Thoracic aorta (tissue), 2 donors: Measurements from ENCODE around the gene ASB1. TPM values are rescaled to one million over a fixed set of nuclear protein-coding genes. Genes with fewer than 3 reads are reported as not detected.

ENCODE experiments used
- ATAC-seq: fragments of 150-250 bp; one replicate; pipeline ENCODE4 v1.8.0; 2017; ENCODE audit warnings: low read depth; ENCODE audit not compliant: insufficient number of reproducible peaks, low FRiP score
- DNase-seq: peaks from one replicate; pipeline ENCODE4 v3.0.0-alpha.2; 2020; ENCODE audit warnings: low spot score
- H3K27ac ChIP-seq, 2 donors: fragments of 200-600 bp; sonication (generic); 1 replicate in 1 of 2; 2 replicates in 1 of 2; pipeline ENCODE4 v1.5.1; 2016; ENCODE audit warnings: mild to moderate bottlenecking in 2 of 2, moderate library complexity in 2 of 2
- H3K27me3 ChIP-seq: fragments of 200-600 bp; sonication (generic); replicated peaks from 2 replicates; pipeline ENCODE4 v1.6.0; 2016; ENCODE audit warnings: mild to moderate bottlenecking; ENCODE audit not compliant: insufficient read depth
- H3K36me3 ChIP-seq: fragments of 200-600 bp; sonication (generic); one replicate; pipeline ENCODE4 v1.5.1; 2016
- H3K4me1 ChIP-seq, 2 donors: fragments of 200-600 bp; sonication (generic); 1 replicate in 1 of 2; 2 replicates in 1 of 2; pipeline versions ENCODE4 v1.5.1 to v1.6.0; 2016; ENCODE audit warnings: low read depth in 2 of 2, mild to moderate bottlenecking in 1 of 2; ENCODE audit not compliant: control insufficient read depth in 1 of 2
- H3K4me3 ChIP-seq: fragments of 200-600 bp; sonication (generic); 2 replicates; pipeline ENCODE4 v1.5.1; 2016; ENCODE audit warnings: mild to moderate bottlenecking
- H3K9me3 ChIP-seq: fragments of 200-600 bp; sonication (generic); 2 replicates; pipeline ENCODE4 v1.5.1; 2016
- CTCF ChIP-seq: fragments of 200-600 bp; sonication (generic); IDR thresholded peaks from one replicate; pipeline ENCODE4 v1.5.1; 2019; ENCODE audit warnings: antibody characterized with exemption
- total RNA-seq, 2 donors: library from RNA; depleted of rRNA; stranded (reverse); fragments of >200 nt; gene quantifications; one replicate each; pipeline versions ENCODE4 v1.1.0 to v1.2.3, GENCODE V29; 2016

ASB1 gene
- total RNA-seq, 2 donors from 2014 or later, result 30.3 to 48.7 TPM

GRCh38 chr2:238488347-238488826 is 61.7 kb downstream of the ASB1 start:
- Histone ChIP-seq H3K9me3 (no peaks in the 10 kb centered on the region), H3K4me1 (peaks cover 0 to 2% of the 10 kb centered on the region in 2 donors), H3K27ac (no peak overlapping the region), H3K4me3 (no peak overlapping the region), H3K27me3 (no peaks in the 10 kb centered on the region), H3K36me3 (no peaks in the 10 kb centered on the region)
- ATAC-seq, result no peak
- no peak for TF ChIP-seq CTCF
- DNase-seq, result no peak

- no peaks in the 10 kb centered on the region for H3K36me3 ChIP-seq
- H3K27ac ChIP-seq, result no peak overlapping the region
- no peak for ATAC-seq
- DNase-seq, result no peak
- no peak for TF ChIP-seq CTCF
- no peaks in the 10 kb centered on the region for H3K9me3 ChIP-seq
- no peak overlapping the region for H3K4me3 ChIP-seq
- no peaks in the 10 kb centered on the region for H3K27me3 ChIP-seq
- H3K4me1 ChIP-seq, result no peaks in the 10 kb centered on the region
These were observed 62.7 kb downstream of the ASB1 start for GRCh38 chr2:238489431-238489830.

- Histone ChIP-seq H3K4me1 (no peaks in the 10 kb centered on the region), H3K4me3 (no peak overlapping the region), H3K27me3 (no peaks in the 10 kb centered on the region), H3K27ac (no peak overlapping the region), H3K36me3 (no peaks in the 10 kb centered on the region), H3K9me3 (no peaks in the 10 kb centered on the region)
- no peak for TF ChIP-seq CTCF
- ATAC-seq, result no peak
- no peak for DNase-seq
These were observed 63.2 kb downstream of the ASB1 start for GRCh38 chr2:238489896-238490295.

GRCh38 chr2:238492840-238493239 is 66.1 kb downstream of the ASB1 start:
- TF ChIP-seq CTCF, result no peak
- no peak overlapping the region for H3K27ac ChIP-seq
- H3K4me1 ChIP-seq, result no peaks in the 10 kb centered on the region
- H3K9me3 ChIP-seq, result no peaks in the 10 kb centered on the region
- ATAC-seq (no peak), DNase-seq (no peak)
- no peak overlapping the region for H3K4me3 ChIP-seq
- no peaks in the 10 kb centered on the region for H3K27me3 ChIP-seq
- H3K36me3 ChIP-seq, result no peaks in the 10 kb centered on the region

GRCh38 chr2:238493411-238493810 is 66.7 kb downstream of the ASB1 start:
- TF ChIP-seq CTCF, result no peak
- no peaks in the 10 kb centered on the region for H3K4me1 ChIP-seq
- H3K4me3 ChIP-seq, result no peak overlapping the region
- no peaks in the 10 kb centered on the region for H3K27me3 ChIP-seq
- no peak for DNase-seq
- no peaks in the 10 kb centered on the region for H3K36me3 ChIP-seq
- ATAC-seq, result no peak
- H3K9me3 ChIP-seq, result no peaks in the 10 kb centered on the region
- no peak overlapping the region for H3K27ac ChIP-seq
